Esophagus (tissue), 2 donors: Measurements from ENCODE around the gene LRRC8E. TPM values are rescaled to one million over a fixed set of nuclear protein-coding genes. Genes with fewer than 3 reads are reported as not detected.
A peak's percentile ranks its signal among the peaks of the same experiment; 100 is the strongest.
"Not testable (repeated sequence)": the region's sequence is repeated elsewhere in the genome, so short reads cannot be mapped to it uniquely, and the experiment has no call there.

ENCODE experiments used
- H3K27ac ChIP-seq, 2 donors: one replicate each; pipeline ENCODE4 v1.5.1; 2013; ENCODE audit warnings: low read depth in 2 of 2, mild to moderate bottlenecking in 2 of 2, inconsistent platforms in 1 of 2, low read length in 1 of 2, moderate library complexity in 1 of 2
- H3K27me3 ChIP-seq, 2 donors: one replicate each; pipeline ENCODE4 v1.6.1; 2013; ENCODE audit warnings: low read length in 2 of 2, control low read depth in 1 of 2, mild to moderate bottlenecking in 1 of 2; ENCODE audit not compliant: insufficient read depth in 2 of 2, control insufficient read depth in 1 of 2
- H3K36me3 ChIP-seq, 2 donors: one replicate each; pipeline ENCODE4 v1.6.1; 2013; ENCODE audit warnings: low read length in 1 of 2; ENCODE audit not compliant: control insufficient read depth in 2 of 2, insufficient read depth in 2 of 2
- H3K4me1 ChIP-seq, 2 donors: one replicate each; pipeline ENCODE4 v1.6.1; 2013; ENCODE audit warnings: low read length in 1 of 2; ENCODE audit not compliant: control insufficient read depth in 2 of 2, insufficient read depth in 2 of 2
- H3K4me3 ChIP-seq, 2 donors: one replicate each; pipeline ENCODE4 v1.5.1; 2013; ENCODE audit warnings: low read length in 2 of 2, mild to moderate bottlenecking in 2 of 2, low read depth in 1 of 2, moderate library complexity in 1 of 2
- H3K9me3 ChIP-seq, 2 donors: one replicate each; pipeline ENCODE4 v1.6.1; 2013; ENCODE audit warnings: mild to moderate bottlenecking in 2 of 2, low read depth in 1 of 2, low read length in 1 of 2, moderate library complexity in 1 of 2; ENCODE audit not compliant: control insufficient read depth in 2 of 2, insufficient read depth in 1 of 2
- WGBS, 2 donors: extraction: QIAGEN DNeasy Blood & Tissue Kit; methylation state at CpG; one replicate each; pipeline ENCODE4 v1.1.7; 2013; 5-methylcytosine and 5-hydroxymethylcytosine counted together
- polyA plus RNA-seq, 2 donors: library from polyadenylated mRNA; stranded (reverse); fragments of 200-250 nt; gene quantifications; one replicate each; pipeline ENCODE4 v1.2.3, GENCODE V29; 2013
- donor health status: healthy with polysubstance abuse.
- donor health status: Bipolar disorder and iron deficiency.

The LRRC8E gene
- polyA plus RNA-seq, 2 donors, result 3.3 to 4.7 TPM

- no peak overlapping the region for H3K4me3 ChIP-seq
Measured at GRCh38 chr19:7927605-7928333, 39.5 kb downstream of the LRRC8E start.

GRCh38 chr19:7928334-7928706 is 40.0 kb downstream of the LRRC8E start:
- H3K4me3 ChIP-seq, result no peak overlapping the region

More at GRCh38 chr19:7927605-7928333, 39.5 kb downstream of the LRRC8E start:
- Histone ChIP-seq H3K27ac (peak overlapping the region; percentile 50 to 74), H3K4me1 (peaks cover 8 to 15% of the 10 kb centered on the region in 2 donors), H3K9me3 (no peaks in the 10 kb centered on the region), H3K27me3 (no peaks in the 10 kb centered on the region), H3K36me3 (peaks cover 9 to 27% of the 10 kb centered on the region in 2 donors)
- WGBS, 2 donors, result 76 to 78% methylated on average over 23 of the region's 23 CpGs

GRCh38 chr19:7928741-7929701 is 40.7 kb downstream of the LRRC8E start:
- H3K9me3 ChIP-seq, result peaks cover 0 to 2% of the 10 kb centered on the region in 2 donors
- WGBS, 2 donors, result 32 to 46% methylated on average over 24 of the region's 24 CpGs
- peak overlapping the region; percentile 61 to 92 for H3K27ac ChIP-seq
- peaks cover 17 to 34% of the 10 kb centered on the region in 2 donors for H3K36me3 ChIP-seq
- no peak overlapping the region for H3K4me3 ChIP-seq
- no peaks in the 10 kb centered on the region for H3K27me3 ChIP-seq
- H3K4me1 ChIP-seq, result peaks cover 8 to 12% of the 10 kb centered on the region in 2 donors

More at GRCh38 chr19:7928334-7928706, 40.0 kb downstream of the LRRC8E start:
- Histone ChIP-seq H3K4me1 (peaks cover 8 to 12% of the 10 kb centered on the region in 2 donors), H3K27me3 (no peaks in the 10 kb centered on the region), H3K9me3 (no peaks in the 10 kb centered on the region), H3K27ac (peak overlapping the region; percentile 50 to 74), H3K36me3 (peaks cover 12 to 28% of the 10 kb centered on the region in 2 donors)
- 32 to 52% methylated on average over 9 of the region's 9 CpGs for WGBS, 2 donors

- H3K4me3 ChIP-seq, H3K9me3 ChIP-seq, H3K27me3 ChIP-seq: not testable (repeated sequence)
- 74 to 86% methylated on average over 9 to 11 of the region's 11 CpGs for WGBS, 2 donors
- Histone ChIP-seq H3K36me3 (peaks cover 17 to 39% of the 10 kb centered on the region in 2 donors), H3K27ac (peak overlapping the region; percentile 11 to 44), H3K4me1 (peaks cover 8 to 12% of the 10 kb centered on the region in 2 donors)
Measured at GRCh38 chr19:7930030-7930429, 41.7 kb downstream of the LRRC8E start.

- Histone ChIP-seq H3K9me3 (peaks cover 0 to 2% of the 10 kb centered on the region in 2 donors), H3K4me3 (no peak overlapping the region), H3K36me3 (peaks cover 22 to 45% of the 10 kb centered on the region in 2 donors), H3K27me3 (no peaks in the 10 kb centered on the region), H3K27ac (peak overlapping the region; percentile 44 to 61), H3K4me1 (peaks cover 3 to 8% of the 10 kb centered on the region in 2 donors)
- 77 to 80% methylated on average over 7 of the region's 7 CpGs for WGBS, 2 donors
Measured at GRCh38 chr19:7930765-7931164, 42.5 kb downstream of the LRRC8E start.

- Histone ChIP-seq H3K27me3 (no peaks in the 10 kb centered on the region), H3K36me3 (peaks cover 22 to 45% of the 10 kb centered on the region in 2 donors), H3K27ac (peak overlapping the region; percentile 47 to 61), H3K4me3 (no peak overlapping the region), H3K9me3 (peaks cover 0 to 2% of the 10 kb centered on the region in 2 donors), H3K4me1 (peaks cover 3 to 6% of the 10 kb centered on the region in 2 donors)
- 83 to 88% methylated on average over 34 to 36 of the region's 36 CpGs for WGBS, 2 donors
Measured at GRCh38 chr19:7931221-7932061, 43.1 kb downstream of the LRRC8E start.

- H3K4me1 ChIP-seq, result peaks cover 3 to 6% of the 10 kb centered on the region in 2 donors
- 90 to 91% methylated on average over 29 to 32 of the region's 32 CpGs for WGBS, 2 donors
- no peaks in the 10 kb centered on the region for H3K27me3 ChIP-seq
- H3K36me3 ChIP-seq, result peaks cover 22 to 46% of the 10 kb centered on the region in 2 donors
- H3K9me3 ChIP-seq, result peaks cover 0 to 2% of the 10 kb centered on the region in 2 donors
- no peak overlapping the region for H3K4me3 ChIP-seq
- no peak overlapping the region for H3K27ac ChIP-seq
Measured at GRCh38 chr19:7932276-7932929, 44.1 kb downstream of the LRRC8E start.

GRCh38 chr19:7932930-7933300 is 44.6 kb downstream of the LRRC8E start:
- peaks cover 2 to 3% of the 10 kb centered on the region in 2 donors for H3K4me1 ChIP-seq
- peaks cover 22 to 47% of the 10 kb centered on the region in 2 donors for H3K36me3 ChIP-seq
- H3K27me3 ChIP-seq, result no peaks in the 10 kb centered on the region
- peaks cover 0 to 2% of the 10 kb centered on the region in 2 donors for H3K9me3 ChIP-seq
- H3K27ac ChIP-seq, result no peak overlapping the region
- 91 to 93% methylated on average over 10 of the region's 10 CpGs for WGBS, 2 donors
- H3K4me3 ChIP-seq, result no peak overlapping the region
